ENCODE measurements around the gene RBM17. TPM values are rescaled to one million over a fixed set of nuclear protein-coding genes. Genes with fewer than 3 reads are reported as not detected.

Gene RBM17
- total RNA-seq, 1 experiment from 2014 or later, result 129 TPM

DNA sequence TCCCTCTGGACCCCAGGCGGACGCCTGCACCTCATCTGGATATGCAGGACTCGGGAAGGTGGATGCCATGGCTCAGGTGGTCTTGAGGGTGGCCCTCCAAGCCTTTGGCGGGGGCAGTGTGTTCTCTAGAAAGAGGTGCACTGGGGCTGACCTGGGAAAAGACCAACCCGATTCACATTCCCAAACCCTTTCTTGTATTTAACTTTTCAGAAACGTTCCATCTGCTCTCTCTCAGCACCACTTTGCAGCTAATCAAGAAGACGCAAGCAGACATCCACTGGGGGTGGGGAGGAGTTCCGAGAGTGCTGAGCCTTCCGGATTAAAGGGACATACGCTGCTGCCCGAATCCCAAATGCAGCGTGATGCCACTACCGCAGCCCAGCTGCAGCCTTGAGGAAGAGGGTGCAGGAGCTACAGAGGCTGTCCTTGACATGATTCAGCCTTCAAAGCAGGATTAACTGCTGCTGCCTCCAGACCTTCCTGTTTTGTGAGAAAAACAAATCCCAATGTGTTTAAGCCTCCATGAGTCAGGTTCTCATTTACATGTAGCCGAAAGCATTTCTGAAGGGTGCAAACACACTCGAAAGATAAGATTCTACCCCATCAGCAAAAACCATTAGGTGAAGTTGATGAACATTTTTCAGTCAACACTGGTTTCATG, 39.9 kb downstream of the RBM17 start:
- CTCF ChIA-PET, result no interaction called here
- TF ChIP-seq POLR2A (IDR thresholded peaks at IDR 0.05; ENCODE audit: borderline replicate concordance, extremely low read depth, insufficient read depth, insufficient read length), result no peak
- no peak for TF ChIP-seq JUND (IDR thresholded peaks at IDR 0.05)
- TF ChIP-seq ELF1 (IDR thresholded peaks at IDR 0.05; ENCODE audit: borderline replicate concordance, low read depth), result no peak
- no peak for TF ChIP-seq EGR1 (IDR thresholded peaks at IDR 0.05; ENCODE audit: low read depth)
- no peak for TF ChIP-seq POLR2AphosphoS5 (IDR thresholded peaks at IDR 0.05; ENCODE audit: low read depth, low read length)
- no peak for TF ChIP-seq EZH2phosphoT487 (IDR thresholded peaks at IDR 0.05; ENCODE audit: borderline replicate concordance)
- TF ChIP-seq SIN3A (IDR thresholded peaks at IDR 0.05; ENCODE audit: low read depth), result no peak
- TF ChIP-seq YY1 (IDR thresholded peaks at IDR 0.05; ENCODE audit: extremely low read depth, insufficient replicate concordance, low read depth, low read length), result no peak
- TF ChIP-seq SP1 (IDR thresholded peaks at IDR 0.05; ENCODE audit: low read depth), result no peak
- TF ChIP-seq ZFX (IDR thresholded peaks at IDR 0.05), result no peak
- H2AFZ ChIP-seq (ENCODE audit: low read depth, low read length, poor library complexity, severe bottlenecking), result no peak overlapping the region
- no TSS peak for BruUV-seq (replicated peaks)
- no peaks in the 10 kb centered on the region; a peak in 1 of 4 replicates for H3K4me1 ChIP-seq (ENCODE audit: control insufficient read depth in 1 of 2, insufficient read depth in 2 of 2, low read length in 2 of 2)
- RAD21 ChIA-PET (ENCODE audit: low non-redundant PET in 1 of 2, low total read pairs in 2 of 2, uncharacterized antibody in 2 of 2, unreplicated experiment in 2 of 2), result no interaction called here
- H3K36me3 ChIP-seq (ENCODE audit: control insufficient read depth in 1 of 2, insufficient read depth in 2 of 2, low read length in 2 of 2), result no peaks in the 10 kb centered on the region
- no peak for ATAC-seq
- no peaks in the 10 kb centered on the region; the same call in 1 of the 2 replicates for H3K27me3 ChIP-seq (ENCODE audit: insufficient read depth, low read length)
- intact Hi-C loops (cut with micrococcal nuclease), result no loop called here
- no peaks in the 10 kb centered on the region for H3K79me2 ChIP-seq (ENCODE audit: insufficient read depth, low read length)
- no peak overlapping the region for H3K4me2 ChIP-seq (ENCODE audit: low read length)
- no peaks in the 10 kb centered on the region for H4K20me1 ChIP-seq (ENCODE audit: insufficient read depth)
- H3K4me3 ChIP-seq (replicated peaks in 1 of 2; ENCODE audit: low read depth in 1 of 2, low read length in 2 of 2), result no peak overlapping the region
- H3K9me3 ChIP-seq (ENCODE audit: control insufficient read depth in 1 of 2, insufficient read depth in 1 of 2, low read depth in 1 of 2, low read length in 2 of 2), result no peaks in the 10 kb centered on the region
- H3K9me2 ChIP-seq (ENCODE audit: insufficient read depth), result no peaks in the 10 kb centered on the region
- DNase-seq (ENCODE audit: low read depth, low spot score), result no peak
- H3K27ac ChIP-seq (ENCODE audit: low read depth, low read length), result no peak overlapping the region
- POLR2A ChIA-PET, result no interaction called here
- H3K9ac ChIP-seq (ENCODE audit: low read length), result no peak overlapping the region

DNA sequence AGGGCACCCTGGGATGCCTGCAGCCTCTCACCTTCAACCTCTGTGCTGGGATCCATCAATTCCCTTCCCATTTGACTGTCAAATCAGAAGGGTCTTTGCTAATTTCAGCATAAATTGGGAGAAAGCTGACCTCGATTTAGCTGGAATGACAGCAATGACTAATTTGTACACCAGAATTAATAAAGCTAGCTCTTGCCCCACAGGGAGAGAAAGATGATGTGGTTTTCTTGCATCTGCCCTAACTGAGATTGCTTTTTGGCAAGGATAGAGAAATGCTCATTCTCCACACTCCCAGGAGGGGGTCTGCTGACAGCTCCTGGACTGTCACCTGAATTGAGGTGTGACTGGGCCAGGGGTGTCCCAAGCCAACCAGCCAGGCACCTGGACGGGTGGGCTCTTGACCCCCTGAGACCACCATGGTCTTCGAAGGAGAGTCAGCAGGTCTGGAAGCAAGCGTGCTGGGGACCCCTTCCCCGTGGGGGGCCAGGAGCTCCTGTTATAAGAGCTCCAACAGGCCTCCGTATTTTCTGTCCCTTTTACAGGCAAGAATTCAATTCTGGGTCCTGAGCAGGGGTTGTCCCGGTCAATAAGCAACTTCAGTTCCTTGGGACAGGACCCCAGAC, 42.1 kb downstream of the RBM17 start:
- Histone ChIP-seq H3K27me3 (ENCODE audit: insufficient read depth, low read length) (no peaks in the 10 kb centered on the region; the same call in 1 of the 2 replicates), H3K9ac (ENCODE audit: low read length) (no peak overlapping the region), H3K9me2 (ENCODE audit: insufficient read depth) (no peaks in the 10 kb centered on the region), H3K4me2 (ENCODE audit: low read length) (no peak overlapping the region), H4K20me1 (ENCODE audit: insufficient read depth) (no peaks in the 10 kb centered on the region), H3K9me3 (ENCODE audit: control insufficient read depth in 1 of 2, insufficient read depth in 1 of 2, low read depth in 1 of 2, low read length in 2 of 2) (no peaks in the 10 kb centered on the region), H3K27ac (ENCODE audit: low read depth, low read length) (no peak overlapping the region), H3K36me3 (ENCODE audit: control insufficient read depth in 1 of 2, insufficient read depth in 2 of 2, low read length in 2 of 2) (no peaks in the 10 kb centered on the region), H3K79me2 (ENCODE audit: insufficient read depth, low read length) (no peaks in the 10 kb centered on the region), H3K4me3 (replicated peaks in 1 of 2; ENCODE audit: low read depth in 1 of 2, low read length in 2 of 2) (no peak overlapping the region), H3K4me1 (ENCODE audit: control insufficient read depth in 1 of 2, insufficient read depth in 2 of 2, low read length in 2 of 2) (no peaks in the 10 kb centered on the region), H2AFZ (ENCODE audit: low read depth, low read length, poor library complexity, severe bottlenecking) (no peak overlapping the region)
- ChIA-PET CTCF (interaction anchor here (1.3 kb wide), 1 partner anchor 271 kb away, joined by 3 read pairs; no protein-coding TSS in a partner anchor), RAD21 (ENCODE audit: low non-redundant PET in 1 of 2, low total read pairs in 2 of 2, uncharacterized antibody in 2 of 2, unreplicated experiment in 2 of 2) (no interaction called here), POLR2A (no interaction called here)
- BruUV-seq (replicated peaks), result no TSS peak
- TF ChIP-seq SIN3A (IDR thresholded peaks at IDR 0.05; ENCODE audit: low read depth), result no peak
- TF ChIP-seq RAD21 (IDR thresholded peaks at IDR 0.05; ENCODE audit: low read depth), result no peak
- TF ChIP-seq SP1 (IDR thresholded peaks at IDR 0.05; ENCODE audit: low read depth), result no peak
- TF ChIP-seq SRF (IDR thresholded peaks at IDR 0.05; ENCODE audit: low read depth), result no peak
- no peak for TF ChIP-seq CEBPB (IDR thresholded peaks at IDR 0.05; ENCODE audit: low read depth)
- DNase-seq (ENCODE audit: low read depth, low spot score) (no peak), ATAC-seq (no peak)
- intact Hi-C loops (cut with micrococcal nuclease), result no loop called here

All from HCT116 (cell line).